Measurements from ENCODE around the gene CDC5L.
"Not testable (repeated sequence)": the region's sequence is repeated elsewhere in the genome, so short reads cannot be mapped to it uniquely, and the experiment has no call there.

CDC5L gene

GRCh38 chr6:44422531-44422930, 35.0 kb downstream of the CDC5L start:
- DNase-seq = no peak

- no peak for DNase-seq
Observed at GRCh38 chr6:44423306-44423705, 35.8 kb downstream of the CDC5L start.

GRCh38 chr6:44425951-44426350, 38.4 kb downstream of the CDC5L start:
- no peak for DNase-seq

DNA sequence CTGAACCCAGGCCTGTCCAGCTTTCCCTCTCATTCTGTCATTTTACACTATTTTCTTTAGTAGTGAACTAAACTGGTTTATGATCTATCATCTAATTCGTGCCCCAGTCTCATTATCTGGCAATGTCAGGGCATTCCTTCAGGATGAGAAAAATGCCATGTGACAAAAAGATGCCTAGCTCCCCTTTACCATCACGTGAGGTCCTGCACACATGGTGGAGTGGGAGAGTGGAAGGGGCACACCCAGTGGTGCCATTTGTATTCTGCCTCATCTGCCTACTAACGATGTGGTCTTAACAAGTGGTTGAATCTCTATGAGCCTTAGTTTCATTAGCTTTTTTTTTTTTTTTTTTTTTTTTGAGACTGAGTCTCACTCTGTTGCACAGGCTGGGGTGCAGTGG, 41.2 kb downstream of the CDC5L start:
- DNase-seq = no peak

GRCh38 chr6:44430326-44430725, 42.8 kb downstream of the CDC5L start:
- DNase-seq = no peak

DNA sequence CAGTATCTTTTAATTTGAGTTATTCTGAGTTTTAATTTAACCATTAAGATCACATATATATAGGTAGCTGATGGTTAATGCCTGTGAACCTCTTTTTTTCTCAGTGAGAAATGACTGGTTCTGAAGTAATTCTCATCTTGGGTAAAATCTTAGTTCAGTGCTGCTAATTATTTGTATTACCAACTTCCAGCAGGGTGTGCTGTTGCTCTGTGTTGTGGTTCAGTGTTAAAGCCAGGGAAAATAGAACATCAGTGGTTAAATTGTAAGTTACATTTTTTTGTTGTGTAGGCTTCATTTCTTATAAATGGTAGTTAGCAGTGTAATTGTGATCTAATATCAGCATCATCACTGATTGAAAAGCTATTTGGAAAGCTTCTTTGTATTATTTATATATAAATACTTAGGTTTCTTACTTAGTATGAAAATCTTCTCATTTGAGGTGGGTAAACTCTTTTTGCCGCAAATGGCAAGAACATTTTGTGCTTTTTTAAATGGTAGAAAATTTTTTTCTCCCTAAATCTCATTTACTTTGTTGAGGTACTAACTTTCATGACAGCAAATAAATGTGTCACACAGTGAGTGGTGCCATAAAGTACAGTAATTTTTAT, 43.7 kb downstream of the CDC5L start:
- DNase-seq = peak; percentile 54

DNA sequence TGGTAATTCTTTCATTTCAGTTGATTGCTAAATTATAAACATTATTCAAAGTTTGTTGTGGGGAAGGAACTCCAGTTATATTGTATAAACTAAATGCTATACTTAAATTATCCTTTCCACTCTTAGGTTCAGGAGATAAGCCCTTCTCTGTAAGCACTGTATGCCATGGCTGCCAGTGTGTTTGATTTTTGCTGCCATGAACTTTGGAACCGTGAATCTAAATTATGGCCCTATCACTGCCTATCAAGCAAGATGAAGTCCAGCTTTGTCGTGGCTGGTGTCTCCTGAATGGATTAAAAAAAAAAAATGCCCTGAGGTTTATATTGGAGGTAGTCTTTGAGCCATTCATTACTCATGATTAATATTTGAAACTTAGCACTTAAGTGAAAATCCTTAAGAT, 44.7 kb downstream of the CDC5L start:
- no peak for DNase-seq

DNA sequence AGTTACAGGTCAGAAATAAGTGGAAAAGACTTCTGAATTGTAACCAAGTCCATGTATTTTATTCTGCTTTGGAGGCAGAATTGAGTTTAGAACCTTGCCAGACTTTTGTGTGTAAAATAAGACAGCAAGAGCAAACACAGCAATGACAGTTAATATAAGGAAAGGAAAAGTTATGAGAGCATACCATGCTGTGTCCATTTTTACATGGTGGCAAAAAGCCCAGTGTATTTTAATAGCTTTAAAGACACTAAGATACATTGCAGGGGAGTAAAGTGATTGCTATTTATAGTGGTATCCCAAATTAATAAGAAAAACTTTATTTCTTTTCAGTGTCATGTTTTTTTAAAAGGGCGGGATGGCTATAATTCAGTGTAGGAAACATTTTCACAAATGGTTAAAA, 45.2 kb downstream of the CDC5L start:
- DNase-seq = no peak

DNA sequence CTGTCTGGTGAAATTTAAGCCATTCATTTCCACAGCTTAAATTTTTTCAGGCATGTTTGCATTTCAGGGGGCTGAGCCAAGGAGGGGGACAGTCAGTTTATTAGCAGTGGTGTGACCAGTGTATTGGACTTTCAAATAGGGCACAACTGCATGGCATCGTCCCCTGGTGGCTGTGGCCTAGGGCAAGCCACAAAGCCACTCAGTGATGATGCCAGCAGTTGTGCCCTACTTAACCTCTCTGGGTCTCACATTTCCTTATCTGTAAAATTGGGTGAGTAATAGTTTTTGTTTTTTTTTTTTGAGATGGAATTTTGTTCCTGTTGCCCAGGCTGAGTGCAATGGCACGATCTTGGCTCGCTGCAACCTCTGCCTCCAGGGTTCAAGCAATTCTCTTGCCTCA, 48.0 kb downstream of the CDC5L start:
- no peak for DNase-seq

DNA sequence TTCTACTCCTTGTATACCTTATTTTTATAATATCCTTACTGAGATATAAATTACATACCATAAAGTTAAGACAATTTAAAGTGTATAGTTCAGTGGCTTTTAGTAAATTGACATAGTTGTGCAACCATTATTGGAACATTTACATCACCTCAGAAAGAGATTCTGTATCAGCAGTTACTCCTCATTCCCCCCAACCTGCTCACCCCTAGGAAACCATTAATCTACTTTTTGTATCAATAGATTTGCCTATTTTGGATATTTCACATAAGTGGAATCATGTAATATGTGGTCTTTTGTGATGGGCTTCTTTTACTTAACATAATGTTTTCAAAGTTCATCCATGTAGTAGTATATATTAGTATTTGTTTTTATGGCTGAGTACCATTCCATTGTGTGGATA, 51.3 kb downstream of the CDC5L start:
- DNase-seq = no peak

GRCh38 chr6:44439270-44440045, 52.0 kb downstream of the CDC5L start:
- no peak for DNase-seq

DNA sequence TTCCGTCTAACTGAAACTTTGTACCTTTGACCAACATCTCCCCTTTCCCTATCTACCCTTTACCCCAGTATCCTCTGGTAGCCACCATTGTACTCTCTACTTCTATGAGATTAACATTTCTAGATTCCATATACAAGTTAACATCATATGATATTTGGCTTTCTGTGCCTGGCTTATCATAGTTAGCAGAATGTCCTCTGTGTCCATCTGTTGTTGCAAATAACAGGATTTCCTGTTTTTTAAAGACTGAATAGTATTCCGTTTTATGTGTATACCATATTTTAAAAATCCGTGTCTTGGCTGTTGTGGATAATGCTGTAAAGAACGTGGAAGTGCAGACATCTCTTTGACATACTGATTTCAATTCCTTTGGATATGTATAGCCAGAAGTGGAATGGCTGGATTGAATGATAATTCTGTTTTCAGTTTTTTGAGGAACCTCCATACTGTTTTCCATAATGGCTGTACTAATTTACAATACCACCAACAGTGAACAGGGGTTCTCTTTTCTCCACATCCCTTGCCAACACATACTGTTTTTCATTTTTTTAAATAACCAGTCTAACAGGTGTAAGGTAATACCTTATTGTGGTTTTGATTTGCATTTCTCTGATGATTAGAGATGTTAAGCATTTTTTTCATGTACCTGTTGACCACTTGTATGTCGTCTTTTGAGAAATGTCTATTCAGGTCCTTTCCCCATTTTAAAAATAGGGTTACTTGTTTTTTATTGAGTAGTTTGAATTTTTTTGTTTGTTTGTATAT, 53.8 kb downstream of the CDC5L start:
- no peak for DNase-seq

DNA sequence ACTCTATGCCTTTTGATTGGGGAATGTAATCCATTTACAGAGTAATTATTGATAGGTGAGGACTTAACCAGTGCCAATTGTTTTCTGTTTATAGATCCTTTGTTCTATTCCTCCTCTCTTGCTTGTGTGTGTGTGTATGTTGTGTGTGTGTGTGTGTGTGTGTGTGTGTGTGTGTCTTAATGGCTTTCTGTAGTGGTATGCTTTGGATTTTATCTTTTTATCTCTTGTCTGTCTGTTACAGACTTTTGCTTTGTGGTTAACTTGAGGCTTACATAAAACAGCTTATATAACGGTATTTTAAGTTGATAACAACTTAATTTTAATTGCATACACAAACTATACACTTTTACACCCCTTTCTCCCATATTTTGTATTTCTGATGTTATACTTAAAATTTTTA, 54.7 kb downstream of the CDC5L start:
- no peak for DNase-seq

GRCh38 chr6:44442833-44443444, 55.4 kb downstream of the CDC5L start:
- no peak for DNase-seq

GRCh38 chr6:44444853-44445252, 57.3 kb downstream of the CDC5L start:
- no peak for DNase-seq

DNA sequence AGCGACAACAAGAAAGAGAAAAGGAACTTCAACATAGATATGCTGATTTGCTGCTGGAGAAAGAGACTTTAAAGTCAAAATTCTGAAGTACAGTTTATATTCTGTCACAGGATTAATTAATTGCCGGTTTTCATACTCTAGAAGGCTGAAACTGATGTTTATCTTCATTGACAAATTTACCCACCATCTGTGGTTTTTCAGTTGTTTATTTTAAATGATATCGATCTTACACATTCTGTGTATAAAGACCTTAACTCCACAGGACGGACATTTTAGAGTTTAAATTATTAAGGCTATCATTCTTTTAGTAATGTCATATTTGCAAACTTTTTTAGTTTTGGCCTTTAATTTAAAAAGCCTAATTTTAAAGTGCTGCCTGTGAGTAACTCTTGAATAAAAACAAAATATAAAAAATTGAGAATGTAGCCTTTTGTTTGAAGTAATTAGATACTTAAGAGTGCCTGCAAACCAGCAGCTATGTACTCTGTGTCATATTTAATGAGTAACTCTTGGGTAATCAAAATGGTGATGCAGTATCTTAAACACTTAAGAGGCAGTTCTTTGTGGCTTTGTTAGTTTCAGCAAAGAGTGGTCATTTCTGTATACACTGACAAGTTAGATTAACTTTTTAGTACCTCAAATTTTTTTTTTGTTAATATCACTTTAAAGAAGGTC, 59.3 kb downstream of the CDC5L start:
- no peak for DNase-seq

GRCh38 chr6:44449181-44449580, 61.7 kb downstream of the CDC5L start:
- not testable (repeated sequence) for DNase-seq

GRCh38 chr6:44451803-44452695, 64.5 kb downstream of the CDC5L start:
- DNase-seq = no peak

DNA sequence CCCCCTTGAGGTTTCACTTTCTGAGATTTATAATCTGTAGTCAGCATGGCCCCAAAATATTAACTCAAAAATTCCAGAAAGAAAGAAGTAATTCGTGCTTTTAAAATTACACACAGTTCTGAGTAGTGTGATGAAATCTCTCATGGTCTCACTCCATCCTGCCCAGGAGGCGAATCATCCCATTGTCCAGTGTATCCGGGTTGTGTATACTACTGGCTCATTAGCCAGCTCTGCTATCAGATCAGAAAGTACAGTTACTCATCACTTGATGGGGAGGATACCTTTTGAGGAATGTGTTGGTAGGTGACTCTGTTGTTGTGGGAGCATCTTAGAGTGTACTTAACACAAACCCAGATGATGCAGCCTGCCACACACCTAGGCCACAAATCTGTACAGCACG, 65.2 kb downstream of the CDC5L start:
- no peak for DNase-seq

GRCh38 chr6:44453146-44453545, 65.6 kb downstream of the CDC5L start:
- no peak for DNase-seq

DNA sequence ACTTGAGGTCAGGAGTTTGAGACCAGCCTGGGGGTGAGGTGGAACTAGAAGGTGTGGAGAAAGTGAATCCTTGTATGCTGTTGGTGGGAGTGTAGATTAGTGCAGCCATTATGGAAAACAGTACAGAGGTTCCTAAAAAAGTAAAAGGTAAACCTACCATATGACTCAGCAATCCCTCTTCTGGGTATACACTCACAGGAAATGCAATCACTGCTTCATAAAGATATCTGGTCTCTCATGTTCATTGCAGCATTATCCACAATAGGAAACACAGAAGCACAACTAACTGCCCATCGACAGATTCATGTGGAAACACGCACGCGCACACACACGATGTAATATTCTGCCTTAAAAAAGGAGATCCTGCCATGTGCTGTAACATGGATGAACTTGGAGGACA, 66.7 kb downstream of the CDC5L start:
- DNase-seq = no peak
